Measurements from ENCODE around the gene ADD3. TPM values are rescaled to one million over a fixed set of nuclear protein-coding genes. Genes with fewer than 3 reads are reported as not detected.
A peak's percentile ranks its signal among the peaks of the same experiment; 100 is the strongest.

The ADD3 gene
- total RNA-seq, 1 donor from 2014 or later: 401 TPM

- no peak for DNase-seq
Observed at GRCh38 chr10:110069502-110069982, 61.8 kb downstream of the ADD3 start.

GRCh38 chr10:110073896-110074295 is 66.1 kb downstream of the ADD3 start:
- DNase-seq: no peak

GRCh38 chr10:110074298-110074697 is 66.5 kb downstream of the ADD3 start:
- DNase-seq: peak; percentile 55

GRCh38 chr10:110074758-110075671 is 67.2 kb downstream of the ADD3 start:
- peak; percentile 82 for DNase-seq

- DNase-seq: peak; percentile 37
Observed at GRCh38 chr10:110075686-110076085, 67.9 kb downstream of the ADD3 start.

GRCh38 chr10:110076559-110077318 is 69.0 kb downstream of the ADD3 start:
- peak; percentile 69 for DNase-seq

GRCh38 chr10:110077436-110078130 is 69.8 kb downstream of the ADD3 start:
- DNase-seq: no peak

GRCh38 chr10:110078317-110078716 is 70.5 kb downstream of the ADD3 start:
- no peak for DNase-seq

- peak; percentile 96 for DNase-seq
Observed at GRCh38 chr10:110081911-110082310, 74.1 kb downstream of the ADD3 start.

GRCh38 chr10:110083884-110084283 is 76.1 kb downstream of the ADD3 start:
- DNase-seq: peak; percentile 35

- no peak for DNase-seq
Observed at GRCh38 chr10:110087682-110088081, 79.9 kb downstream of the ADD3 start.

GRCh38 chr10:110088367-110089104 is 80.8 kb downstream of the ADD3 start:
- no peak for DNase-seq

- no peak for DNase-seq
Observed at GRCh38 chr10:110091830-110092229, 84.0 kb downstream of the ADD3 start.

GRCh38 chr10:110093722-110094121 is 85.9 kb downstream of the ADD3 start:
- no peak for DNase-seq

GRCh38 chr10:110094786-110095185 is 87.0 kb downstream of the ADD3 start:
- DNase-seq: no peak

GRCh38 chr10:110101464-110102144 is 93.8 kb downstream of the ADD3 start:
- no peak for DNase-seq

- no peak for DNase-seq
Observed at GRCh38 chr10:110103921-110104461, 96.2 kb downstream of the ADD3 start.

- DNase-seq: no peak
Observed at GRCh38 chr10:110105873-110106272, 98.1 kb downstream of the ADD3 start.

- DNase-seq: no peak
Observed at GRCh38 chr10:110107430-110107829, 99.6 kb downstream of the ADD3 start.

- DNase-seq: no peak
Observed at GRCh38 chr10:110107887-110108286, 100.1 kb downstream of the ADD3 start.

GRCh38 chr10:110109511-110109910 is 101.7 kb downstream of the ADD3 start:
- no peak for DNase-seq
